ENCODE measurements around the gene GNAS.

The GNAS gene

DNA sequence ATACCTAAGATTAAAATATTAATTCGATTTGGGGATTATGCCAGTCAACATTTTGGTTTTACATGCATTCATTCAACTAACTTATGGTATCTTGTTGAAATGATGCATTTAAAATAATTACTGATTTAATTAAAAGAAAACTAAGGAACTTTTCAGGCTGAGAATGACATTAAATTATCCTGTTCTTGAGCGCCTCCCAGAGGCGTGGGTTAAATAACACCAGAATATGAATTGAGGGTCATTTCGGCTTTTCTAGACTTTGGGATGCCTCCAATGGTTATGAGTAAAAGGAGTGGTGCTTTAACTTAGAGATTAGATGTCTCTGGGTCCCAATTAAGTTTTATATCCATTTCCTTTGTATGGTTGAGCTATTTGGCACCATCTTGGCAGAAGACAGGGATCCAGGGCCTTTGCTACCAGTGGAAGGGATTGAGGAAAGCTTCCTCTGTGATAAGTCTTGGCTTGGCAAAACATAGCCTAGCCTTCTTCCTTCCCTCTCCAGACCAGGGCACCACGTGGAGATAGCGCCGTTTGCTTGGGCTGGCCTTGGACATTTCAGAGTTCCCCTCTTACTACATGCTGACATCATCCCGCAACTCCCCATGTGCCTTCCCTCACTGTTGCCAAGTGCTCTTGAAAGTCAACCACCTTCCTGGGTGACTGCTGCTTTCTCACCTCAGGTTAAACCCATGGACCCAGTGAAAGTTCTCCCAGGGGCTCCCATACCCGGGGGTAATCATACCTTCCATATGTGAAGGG is 28.7 kb downstream of the GNAS start:
- DNase-seq (ENCODE audit: low read depth in 3 of 3), result no peak

DNA sequence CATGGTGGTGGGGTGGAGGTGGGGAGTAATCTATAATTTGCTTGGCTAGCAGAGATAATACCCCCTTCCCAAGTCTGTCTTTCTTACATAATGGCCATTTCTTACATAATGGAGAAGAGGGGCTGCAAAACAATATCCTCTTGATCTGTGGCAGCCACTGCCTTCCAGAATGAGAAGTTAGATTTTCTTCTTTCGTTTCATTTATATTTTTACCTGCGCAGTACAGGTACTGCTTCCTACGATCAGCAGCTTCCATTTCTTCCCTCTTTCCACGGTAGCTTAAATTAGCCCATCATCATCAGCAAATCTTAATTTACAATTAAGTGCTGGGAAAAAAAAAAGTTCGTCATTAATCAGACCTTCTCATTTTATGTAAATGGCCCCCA is 30.2 kb downstream of the GNAS start:
- no peak for DNase-seq (ENCODE audit: low read depth in 3 of 3)

GRCh38 chr20:58883241-58883691 is 30.8 kb downstream of the GNAS start:
- DNase-seq (ENCODE audit: low read depth in 3 of 3), result no peak

DNA sequence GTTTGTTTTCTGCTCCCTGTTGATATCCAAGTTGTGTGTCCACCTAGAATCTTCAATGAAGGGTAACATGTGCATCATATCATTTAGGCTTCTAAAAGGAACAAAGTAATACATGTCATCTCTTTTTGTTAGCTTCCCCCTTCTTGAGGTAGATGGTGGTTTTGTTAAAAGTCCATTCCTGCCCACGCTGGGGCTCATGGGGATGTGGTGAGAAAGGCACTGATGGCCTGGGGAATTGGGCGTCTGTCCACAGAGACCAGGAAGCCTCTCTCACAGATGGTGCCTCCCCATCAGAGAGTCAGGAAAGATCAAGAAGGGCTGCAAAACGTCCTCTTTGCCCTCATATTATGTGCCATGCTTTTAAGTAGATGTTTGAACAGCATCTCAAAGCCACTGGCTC is 32.5 kb downstream of the GNAS start:
- DNase-seq (ENCODE audit: low read depth in 3 of 3), result no peak

GRCh38 chr20:58886546-58886945 is 34.0 kb downstream of the GNAS start:
- no peak for DNase-seq (ENCODE audit: low read depth in 3 of 3)

GRCh38 chr20:58888103-58888502 is 35.6 kb downstream of the GNAS start:
- DNase-seq (ENCODE audit: low read depth in 3 of 3), result no peak

DNA sequence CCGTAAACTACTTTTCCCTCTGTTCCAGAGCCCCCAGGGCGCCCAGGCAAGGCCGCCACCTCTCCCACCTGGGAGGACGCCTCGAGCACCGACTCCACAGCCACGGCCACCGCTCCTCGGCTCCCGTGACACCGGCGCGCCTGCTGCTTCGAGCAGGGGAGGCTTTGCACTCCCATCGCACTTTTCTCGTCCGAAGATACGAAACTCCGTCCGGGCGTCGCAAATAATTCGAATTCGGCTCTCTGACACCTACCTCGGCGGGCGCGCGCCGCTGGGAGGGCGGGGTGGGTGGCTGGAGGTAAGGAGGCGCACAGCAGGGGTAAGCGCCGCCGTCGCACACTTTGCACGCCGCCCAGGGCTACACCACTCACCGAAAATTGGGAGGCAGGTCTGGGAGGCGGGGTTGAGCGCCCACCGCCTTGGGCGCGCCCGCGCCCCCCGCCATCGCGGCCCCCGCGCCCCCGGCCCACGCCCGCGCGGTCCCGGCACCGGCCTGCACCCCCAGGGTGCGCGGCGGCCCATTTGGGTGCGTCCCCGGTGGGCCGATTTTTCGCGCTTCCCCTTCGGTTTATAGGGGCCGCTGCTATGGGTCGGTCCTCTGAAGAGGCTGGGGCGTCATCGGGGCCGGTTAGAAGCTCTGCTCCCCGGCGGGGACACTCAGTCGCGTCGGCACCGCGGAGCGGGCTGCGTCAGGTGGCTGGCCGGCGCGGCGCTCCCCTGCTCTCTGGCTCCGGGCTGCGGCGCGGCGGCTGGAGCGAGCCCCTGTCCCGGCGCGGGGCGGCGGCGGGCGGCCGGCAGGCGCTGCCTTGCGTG is 36.2 kb downstream of the GNAS start:
- DNase-seq (ENCODE audit: low read depth in 3 of 3), result peak; percentile 58 to 74 (median 73)

GRCh38 chr20:58889334-58889760 is 36.8 kb downstream of the GNAS start:
- DNase-seq (ENCODE audit: low read depth in 3 of 3), result no peak

GRCh38 chr20:58889798-58890517 is 37.4 kb downstream of the GNAS start:
- no peak for DNase-seq (ENCODE audit: low read depth in 3 of 3)

DNA sequence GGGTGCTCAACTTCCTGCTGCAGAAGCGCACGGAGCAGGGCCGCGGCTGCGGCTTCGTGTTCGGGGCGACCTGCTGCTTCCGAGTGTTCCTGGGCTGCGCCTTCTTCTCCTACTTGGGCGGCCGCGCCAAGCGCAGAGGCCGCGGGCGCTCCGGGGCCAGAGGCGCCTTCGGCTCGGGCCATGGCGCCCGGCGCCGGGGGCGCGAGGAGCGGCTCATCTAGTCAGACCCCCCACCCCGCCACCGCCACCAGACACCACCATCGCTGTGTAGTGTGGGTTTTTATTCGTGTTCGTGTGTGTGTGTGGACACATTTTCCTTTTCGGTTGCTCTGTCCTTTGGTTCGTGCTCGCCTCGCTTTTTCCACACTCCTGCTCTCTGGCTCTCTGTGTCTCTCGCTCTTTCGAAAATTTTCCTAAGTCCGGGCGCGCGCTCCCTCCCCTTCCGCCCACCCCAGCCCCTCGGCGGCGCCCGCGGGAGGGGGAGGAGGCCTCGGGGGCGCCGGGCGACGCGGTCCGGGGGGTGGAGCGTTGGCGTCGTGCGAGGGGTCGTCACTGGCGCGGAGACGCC is 38.1 kb downstream of the GNAS start:
- DNase-seq (ENCODE audit: low read depth in 3 of 3), result peak; percentile 50 to 67 (median 55)

DNA sequence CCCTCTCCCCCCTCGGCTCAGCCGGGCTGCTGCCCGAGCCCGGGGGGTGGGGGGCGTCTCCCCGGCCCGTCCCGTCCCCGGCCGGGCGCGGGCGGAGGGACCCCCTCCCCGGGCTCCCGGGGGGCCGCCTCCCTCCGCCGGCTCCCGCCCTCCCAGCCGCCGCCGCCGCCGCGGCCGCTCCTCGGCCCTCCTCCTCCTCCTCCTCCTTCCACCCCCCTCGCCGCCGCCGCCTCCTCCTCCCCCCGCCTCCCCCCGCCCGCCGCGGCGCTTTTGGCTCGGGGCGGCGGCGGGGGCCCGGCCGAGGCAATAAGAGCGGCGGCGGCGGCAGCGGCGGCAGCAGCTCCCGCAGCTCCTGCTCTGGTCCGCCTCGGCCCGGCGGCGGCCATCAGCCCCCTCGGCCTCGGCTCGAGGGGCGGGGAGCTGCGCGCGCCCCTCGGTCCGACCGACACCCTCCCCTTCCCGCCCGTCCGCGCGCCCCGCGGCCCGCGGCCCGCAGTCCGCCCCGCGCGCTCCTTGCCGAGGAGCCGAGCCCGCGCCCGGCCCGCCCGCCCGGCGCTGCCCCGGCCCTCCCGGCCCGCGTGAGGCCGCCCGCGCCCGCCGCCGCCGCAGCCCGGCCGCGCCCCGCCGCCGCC is 38.7 kb downstream of the GNAS start:
- DNase-seq (ENCODE audit: low read depth in 3 of 3), result peak; percentile 64 to 71 (median 64)

GRCh38 chr20:58891718-58892140 is 39.2 kb downstream of the GNAS start:
- no peak for DNase-seq (ENCODE audit: low read depth in 3 of 3)

GRCh38 chr20:58892141-58892931 is 39.8 kb downstream of the GNAS start:
- DNase-seq (ENCODE audit: low read depth in 3 of 3), result peak; percentile 55 to 64 (median 59)

- no peak for DNase-seq (ENCODE audit: low read depth in 3 of 3)
Measured at GRCh38 chr20:58892932-58893224, 40.4 kb downstream of the GNAS start.

DNA sequence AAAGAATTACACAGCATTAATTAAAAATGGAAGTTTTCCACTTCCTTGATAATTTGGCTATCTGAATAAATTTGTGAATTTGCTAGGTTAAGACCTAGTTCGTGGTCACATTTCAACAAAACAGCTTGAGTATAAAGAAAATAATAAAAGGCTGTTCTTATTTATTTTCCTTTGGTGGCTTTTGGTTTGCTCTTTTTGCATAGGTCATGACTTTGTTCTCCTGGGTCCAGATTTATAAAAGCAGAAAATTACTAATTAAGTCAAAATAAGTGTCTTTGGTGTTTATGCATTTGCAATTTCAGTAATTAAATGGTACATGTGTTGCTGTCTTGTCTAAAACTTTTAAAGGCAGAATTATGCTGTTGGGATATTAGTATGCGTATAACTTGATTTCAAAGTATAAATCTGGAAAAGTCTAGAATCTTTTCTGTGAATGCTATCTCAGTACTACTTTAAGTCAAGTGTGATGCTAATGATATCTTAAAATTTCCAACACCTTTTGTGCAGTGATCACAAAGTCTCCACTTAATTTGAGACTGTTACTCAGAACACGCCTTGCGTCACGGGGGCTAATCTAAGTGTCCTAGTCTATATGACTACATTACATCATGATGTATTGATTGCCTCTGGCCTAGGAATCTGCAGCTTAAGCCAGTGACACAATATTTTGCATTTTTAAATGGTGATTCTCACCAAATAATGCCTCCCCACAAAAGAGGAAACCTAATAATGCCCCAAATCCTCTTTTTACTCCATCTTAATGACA is 41.0 kb downstream of the GNAS start:
- no peak for DNase-seq (ENCODE audit: low read depth in 3 of 3)

DNA sequence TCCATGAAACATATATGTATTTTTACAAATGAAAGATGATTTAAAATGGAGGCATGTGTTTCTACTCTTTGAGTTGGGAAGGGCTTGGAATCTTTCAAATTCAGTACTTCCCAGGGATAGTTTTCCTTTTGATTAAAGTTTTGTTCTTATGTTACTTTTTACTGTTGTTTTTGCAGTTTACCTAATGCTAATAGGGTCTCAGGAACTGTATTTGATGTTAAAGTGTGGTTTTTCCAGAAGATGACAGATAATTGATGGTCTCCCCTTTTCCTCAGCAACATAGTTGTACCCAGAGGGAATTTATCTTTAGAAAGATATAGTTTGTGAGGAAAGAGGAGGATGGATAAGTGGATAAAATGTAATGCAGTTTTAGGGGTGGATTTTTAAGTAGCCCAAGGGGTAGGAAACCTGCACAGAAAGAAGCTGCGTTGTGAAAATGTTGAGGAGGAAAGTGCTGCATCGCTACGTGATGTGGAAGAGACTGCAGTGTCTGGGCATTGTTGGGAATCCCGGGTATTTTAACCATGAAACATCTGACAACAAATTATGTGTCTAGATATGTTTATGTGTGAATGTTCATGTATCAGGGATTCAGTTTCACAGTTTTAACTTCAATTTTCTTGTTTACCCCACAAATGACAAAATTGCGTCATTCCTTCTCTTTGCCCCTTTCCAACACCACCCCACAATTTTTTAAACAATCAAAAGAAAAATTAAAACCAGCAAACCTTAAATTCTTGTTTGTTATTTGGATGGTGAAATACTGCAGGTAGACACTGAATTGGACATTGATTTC is 42.3 kb downstream of the GNAS start:
- no peak for DNase-seq (ENCODE audit: low read depth in 3 of 3)

GRCh38 chr20:58895448-58896180 is 43.1 kb downstream of the GNAS start:
- no peak for DNase-seq (ENCODE audit: low read depth in 3 of 3)

DNA sequence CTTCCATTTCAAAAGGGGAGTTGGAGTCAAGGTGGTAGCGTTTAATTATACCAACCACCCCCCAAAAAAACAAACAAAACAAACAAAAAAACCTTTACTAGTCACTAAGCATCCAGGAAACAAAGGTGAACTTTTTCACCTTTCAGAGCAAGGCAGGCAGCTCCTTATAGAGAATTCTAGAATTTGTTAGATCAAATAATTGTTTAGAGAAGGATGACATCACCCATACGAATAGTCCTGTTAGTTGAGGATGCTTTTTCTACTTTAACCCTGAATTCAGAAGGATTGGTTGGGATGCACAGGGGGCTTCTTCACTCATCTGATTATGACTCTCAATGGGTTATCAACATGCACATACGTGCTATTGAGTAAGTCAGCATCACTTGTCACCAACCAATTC is 44.3 kb downstream of the GNAS start:
- no peak for DNase-seq (ENCODE audit: low read depth in 3 of 3)

GRCh38 chr20:58897488-58897887 is 45.0 kb downstream of the GNAS start:
- DNase-seq (ENCODE audit: low read depth in 3 of 3), result no peak
